BJ (cell line): Measurements from ENCODE around the gene NEK5. TPM values are rescaled to one million over a fixed set of nuclear protein-coding genes. Genes with fewer than 3 reads are reported as not detected.
"Not testable (repeated sequence)": the region's sequence is repeated elsewhere in the genome, so short reads cannot be mapped to it uniquely, and the experiment has no call there.

Source experiments
- CTCF ChIA-PET: fragments of 350-600 bp; formaldehyde crosslinking; extraction: SDS; loops from one replicate; lab custom pipeline; 2021; ENCODE audit warnings: antibody characterized with exemption, inconsistent platforms; lab: Yijun Ruan, JAX
- POLR2A ChIA-PET: fragments of 300-600 bp; sonication (Branson Sonifier 250); formaldehyde crosslinking; extraction: SDS; loops from one replicate; lab custom pipeline; 2021; ENCODE audit warnings: antibody characterized with exemption; lab: Charles Lee
- DNase-seq: peaks from one replicate; pipeline ENCODE4 v3.0.0-alpha.2; 2011; ENCODE audit warnings: low read depth
- H3K27me3 ChIP-seq: 2 replicates; pipeline ENCODE4 v1.6.0; 2011; ENCODE audit warnings: low read length; ENCODE audit not compliant: control insufficient read depth, insufficient read depth
- H3K36me3 ChIP-seq: 2 replicates; pipeline ENCODE4 v1.5.1; 2011; ENCODE audit warnings: low read length; ENCODE audit not compliant: control insufficient read depth, insufficient read depth
- H3K4me3 ChIP-seq: 2 replicates; pipeline ENCODE4 v1.5.1; 2011; ENCODE audit warnings: low read depth, mild to moderate bottlenecking, control low read depth, low read length
- CTCF ChIP-seq: IDR thresholded peaks from 2 replicates; pipeline ENCODE4 v1.5.1; 2011; ENCODE audit warnings: low read depth, mild to moderate bottlenecking, control low read depth, inconsistent platforms, low read length, moderate library complexity; ENCODE audit not compliant: insufficient read depth
- polyA plus RNA-seq: library from polyadenylated mRNA; depleted of rRNA; stranded (reverse); fragments of >200 nt; gene quantifications from 2 replicates; pipeline ENCODE4 v1.2.3, GENCODE V29; 2011

NEK5 gene
- polyA plus RNA-seq, 1 experiment: 0.04 TPM

- Histone ChIP-seq H3K4me3 (no peak overlapping the region), H3K36me3 (no peaks in the 10 kb centered on the region), H3K27me3 (no peaks in the 10 kb centered on the region)
- ChIA-PET CTCF (no interaction called here), POLR2A (no interaction called here)
- TF ChIP-seq CTCF: no peak
- no peak for DNase-seq
Observed at GRCh38 chr13:52092087-52092486, 36.8 kb downstream of the NEK5 start.

- Histone ChIP-seq H3K4me3 (no peak overlapping the region), H3K27me3 (no peaks in the 10 kb centered on the region; the same call in 1 of the 2 replicates), H3K36me3 (no peaks in the 10 kb centered on the region)
- TF ChIP-seq CTCF: no peak
- CTCF ChIA-PET: no interaction called here
- POLR2A ChIA-PET: no interaction called here
- DNase-seq: no peak
Observed at GRCh38 chr13:52091473-52091872, 37.4 kb downstream of the NEK5 start.

GRCh38 chr13:52085421-52085820 is 43.5 kb downstream of the NEK5 start:
- CTCF ChIA-PET: interaction anchor here (1.1 to 2.1 kb wide), 5 partner anchors 12 to 799 kb away, joined by 3 to 7 read pairs (median 4); no protein-coding TSS in a partner anchor
- peak; percentile 4 for DNase-seq
- TF ChIP-seq CTCF: no peak
- Histone ChIP-seq H3K27me3 (no peaks in the 10 kb centered on the region; the same call in 1 of the 2 replicates), H3K4me3 (no peak overlapping the region), H3K36me3 (no peaks in the 10 kb centered on the region)
- POLR2A ChIA-PET: interaction anchor here (0.7 kb wide), 1 partner anchor 18 kb away, joined by 3 read pairs; no protein-coding TSS in a partner anchor

- DNase-seq, H3K36me3 ChIP-seq, H3K27me3 ChIP-seq, H3K4me3 ChIP-seq: not testable (repeated sequence)
- ChIA-PET CTCF (interaction anchor here (0.9 to 2.1 kb wide), 5 partner anchors 12 to 799 kb away, joined by 4 to 7 read pairs (median 6); no protein-coding TSS in a partner anchor), POLR2A (interaction anchor here (0.7 kb wide), 1 partner anchor 18 kb away, joined by 3 read pairs; no protein-coding TSS in a partner anchor)
Observed at GRCh38 chr13:52084981-52085380, 43.9 kb downstream of the NEK5 start.

GRCh38 chr13:52082601-52083000 is 46.3 kb downstream of the NEK5 start:
- POLR2A ChIA-PET: no interaction called here
- Histone ChIP-seq H3K4me3 (no peak overlapping the region), H3K36me3 (no peaks in the 10 kb centered on the region), H3K27me3 (no peaks in the 10 kb centered on the region; the same call in 1 of the 2 replicates)
- CTCF ChIA-PET: no interaction called here
- DNase-seq: no peak
- no peak for TF ChIP-seq CTCF

- CTCF ChIA-PET, H3K36me3 ChIP-seq, DNase-seq, POLR2A ChIA-PET, H3K27me3 ChIP-seq, H3K4me3 ChIP-seq: not testable (repeated sequence)
Observed at GRCh38 chr13:52079891-52080290, 49.0 kb downstream of the NEK5 start.
